K562 (cell line): ENCODE measurements around the gene FAM193A. TPM values are rescaled to one million over a fixed set of nuclear protein-coding genes. Genes with fewer than 3 reads are reported as not detected.

Experiments used
- ATAC-seq: fragments of 200-7000 bp; cut with Tn5 transposase; 3 replicates; pipeline ENCODE4 v1.9.1; 2020; ENCODE audit warnings: moderate library complexity
- BruUV-seq: library from RNA; stranded (reverse); fragments of 400-500 nt; replicated peaks from 2 replicates; lab custom pipeline; 2021; lab: Mats Ljungman, UMichigan
- CTCF ChIA-PET: fragments of 300-600 bp; formaldehyde crosslinking; extraction: SDS; loops from one replicate; lab custom pipeline; 2021; ENCODE audit warnings: low intra/inter-chr PET ratio; lab: Yijun Ruan, JAX
- POLR2A ChIA-PET: fragments of 300-600, 350-650 bp; sonication (Branson Sonifier 250); formaldehyde crosslinking; extraction: SDS; loops from one replicate; lab custom pipeline; 2021; ENCODE audit warnings: antibody characterized with exemption, inconsistent platforms; lab: Yijun Ruan, JAX
- DNase-seq, 4 experiments: peaks; one replicate each; pipeline versions ENCODE4 v3.0.0 to v3.0.0-alpha.2; 2011 to 2018; ENCODE audit warnings: low spot score in 3 of 4, mixed read lengths in 3 of 4; ENCODE audit errors: extremely low read depth in 1 of 4
- FAIRE-seq: peaks from 2 replicates; lab custom pipeline; 2011; peaks lifted over from hg19 to GRCh38; lab: Jason Lieb, UNC
- H2AFZ ChIP-seq: 2 replicates; pipeline ENCODE4 v1.6.0; 2011; ENCODE audit warnings: low read depth, low read length, control low read depth, inconsistent platforms
- H3K27ac ChIP-seq: fragments of 200-600 bp; 3 replicates; pipeline ENCODE4 v1.8.0; 2011; ENCODE audit warnings: low read depth, mild to moderate bottlenecking, control low read depth, inconsistent platforms, low read length, moderate library complexity, mixed read lengths; ENCODE audit errors: extremely low read depth
- H3K27me3 ChIP-seq, 2 experiments: fragments of 300-600 bp in 1 of 2; 2 replicates in 1 of 2; 3 replicates in 1 of 2; pipeline versions ENCODE4 v1.6.0 to v1.8.0; 2011; ENCODE audit warnings: inconsistent platforms in 2 of 2, low read length in 2 of 2, mild to moderate bottlenecking in 1 of 2, mixed read lengths in 1 of 2, moderate library complexity in 1 of 2; ENCODE audit not compliant: control insufficient read depth in 2 of 2, insufficient read depth in 2 of 2
- H3K36me3 ChIP-seq: fragments of 300-600 bp; 3 replicates; pipeline ENCODE4 v1.8.0; 2011; ENCODE audit warnings: mild to moderate bottlenecking, low read length, inconsistent platforms; ENCODE audit not compliant: control insufficient read depth, insufficient read depth
- H3K4me1 ChIP-seq, 2 experiments: fragments of 200-600 bp in 1 of 2; replicated peaks in 1 of 2; 2 replicates in 1 of 2; 3 replicates in 1 of 2; pipeline versions ENCODE4 v1.5.1 to v1.8.0; 2011; ENCODE audit warnings: inconsistent platforms in 2 of 2, low read length in 2 of 2, mild to moderate bottlenecking in 1 of 2, mixed read lengths in 1 of 2, moderate library complexity in 1 of 2; ENCODE audit not compliant: control insufficient read depth in 2 of 2, insufficient read depth in 2 of 2
- H3K4me2 ChIP-seq: 2 replicates; pipeline ENCODE4 v1.6.1; 2011; ENCODE audit warnings: low read length, control low read depth, inconsistent platforms, mixed read lengths; ENCODE audit not compliant: insufficient read depth
- H3K4me3 ChIP-seq: fragments of 200-600 bp; sonication (generic), shearing (Covaris generic); 2 replicates; pipeline ENCODE4 v1.5.1; 2016; ENCODE audit warnings: control low read depth, inconsistent platforms
- H3K79me2 ChIP-seq: fragments of 200-600 bp; 3 replicates; pipeline ENCODE4 v1.8.0; 2011; ENCODE audit warnings: low read length, inconsistent platforms; ENCODE audit not compliant: control insufficient read depth, insufficient read depth
- H3K9ac ChIP-seq, 2 experiments: 2 replicates each; pipeline versions ENCODE4 v1.6.0 to v1.6.1; 2011; ENCODE audit warnings: low read depth in 2 of 2, low read length in 2 of 2, control low read depth in 1 of 2, inconsistent platforms in 1 of 2, mild to moderate bottlenecking in 1 of 2, mixed read lengths in 1 of 2; ENCODE audit not compliant: insufficient read depth in 1 of 2
- H3K9me1 ChIP-seq: one replicate; pipeline ENCODE4 v1.6.0; 2011; ENCODE audit warnings: inconsistent platforms, mild to moderate bottlenecking, low read length, moderate library complexity; ENCODE audit not compliant: control insufficient read depth, insufficient read depth
- H3K9me3 ChIP-seq: replicated peaks from 2 replicates; pipeline ENCODE4 v1.5.1; 2011; ENCODE audit warnings: low read depth, low read length, inconsistent platforms; ENCODE audit not compliant: control insufficient read depth, insufficient read depth
- H4K20me1 ChIP-seq: replicated peaks from 2 replicates; pipeline ENCODE4 v1.6.1; 2011; ENCODE audit warnings: low read length, inconsistent platforms, mixed read lengths; ENCODE audit not compliant: control insufficient read depth, insufficient read depth
- ARNT ChIP-seq, 2 experiments: fragments of 450-650 bp; IDR thresholded peaks; 2 replicates each; pipeline ENCODE4 v1.6.1; 2016; ENCODE audit warnings: mild to moderate bottlenecking in 1 of 2
- EHMT2 ChIP-seq: fragments of 450-650 bp; IDR thresholded peaks from 2 replicates; pipeline ENCODE4 v1.6.1; 2018; ENCODE audit warnings: antibody characterized with exemption
- ESRRB ChIP-seq: fragments of 250-450 bp; sonication (Bioruptor Pico); IDR thresholded peaks from 2 replicates; pipeline ENCODE4 v1.5.0; 2020; ENCODE audit warnings: mild to moderate bottlenecking, moderate library complexity, borderline replicate concordance
- HMGN3 ChIP-seq: IDR thresholded peaks from 2 replicates; pipeline ENCODE4 v1.6.1; 2011; ENCODE audit warnings: borderline replicate concordance, low read depth, mild to moderate bottlenecking, mixed read lengths, low read length; ENCODE audit not compliant: insufficient read length; ENCODE audit errors: extremely low read depth
- HNRNPL ChIP-seq: fragments of 200-400 bp; formaldehyde crosslinking; IDR thresholded peaks from 2 replicates; pipeline ENCODE4 v1.6.1; 2017; ENCODE audit warnings: low read depth, mild to moderate bottlenecking, low read length
- SAFB ChIP-seq: fragments of 200-400 bp; formaldehyde crosslinking; IDR thresholded peaks from 2 replicates; pipeline ENCODE4 v1.6.1; 2017; ENCODE audit warnings: low read depth, low read length, borderline replicate concordance
- ZNF311 ChIP-seq: fragments of 250-450 bp; sonication (Bioruptor Pico); IDR thresholded peaks from 2 replicates; pipeline ENCODE4 v1.4.0; 2020; ENCODE audit warnings: mild to moderate bottlenecking, moderate library complexity
- ZNF77 ChIP-seq: fragments of 250-450 bp; sonication (Bioruptor Pico); IDR thresholded peaks from 2 replicates; pipeline ENCODE4 v1.5.0; 2020
- WGBS: fragments of 100-300 bp; shearing (Covaris generic); methylation state at CpG from one replicate; pipeline ENCODE4 v1.1.6; 2016; ENCODE audit warnings: low coverage, mixed read lengths; ENCODE audit not compliant: insufficient coverage; ENCODE audit errors: missing lambda C conversion rate; 5-methylcytosine and 5-hydroxymethylcytosine counted together
- in situ Hi-C: fragments of 300-500 bp; cut with MboI; formaldehyde crosslinking; loops from 4 replicates; pipeline ENCODE4 v1.15.0; 2018; ENCODE audit warnings: inconsistent platforms, mixed read lengths
- intact Hi-C: fragments of 100-400 bp; cut with micrococcal nuclease; formaldehyde crosslinking; loops from 2 replicates; pipeline ENCODE4 v1.14.2; 2022
- polyA plus RNA-seq, 8 experiments: library from polyadenylated mRNA; depleted of rRNA in 4 of 8; stranded (reverse) in 5 of 8; unstranded in 3 of 8; fragments of >200 nt; fragmentation: Nextera tagmentation in 2 of 8; fragmentation: Illumina TruSeq in 1 of 8; extraction: Ambion mirVana in 2 of 8; extraction: Trizol in 1 of 8; gene quantifications; 2 replicates each; pipeline versions ENCODE4 v1.2.1 to v1.2.3, GENCODE V29; 2011 to 2014; ENCODE audit warnings: inconsistent platforms in 1 of 8, missing spikeins in 1 of 8
- total RNA-seq, 7 experiments: library from RNA; depleted of rRNA in 6 of 7; stranded (reverse); fragments of >200 nt in 6 of 7; fragmentation: Illumina TruSeq in 2 of 7; extraction: Trizol in 2 of 7; gene quantifications; 2 replicates each; pipeline versions ENCODE4 v1.2.1 to v1.2.3, GENCODE V29; 2011 to 2021; ENCODE audit warnings: low replicate concordance in 1 of 7
- TF ChIP-seq, protein P1 (sequence below): IDR thresholded peaks from 2 replicates; pipeline ENCODE4 v1.6.1; 2014; ENCODE audit warnings: antibody characterized with exemption
- TF ChIP-seq, protein P2 (sequence below): sonication (generic); formaldehyde crosslinking; IDR thresholded peaks from 2 replicates; pipeline ENCODE4 v1.8.0; 2022; ENCODE audit warnings: mild to moderate bottlenecking, missing genetic modification reagents
- TF ChIP-seq, protein P3 (sequence below): fragments of 450-650 bp; IDR thresholded peaks from 2 replicates; pipeline ENCODE4 v1.6.1; 2016; ENCODE audit warnings: antibody characterized with exemption
- TF ChIP-seq, protein P4 (sequence below): sonication (generic); formaldehyde crosslinking; IDR thresholded peaks from 2 replicates; pipeline ENCODE4 v1.5.0; 2020; ENCODE audit warnings: missing genetic modification reagents
- TF ChIP-seq, protein P5 (sequence below): fragments of 250-450 bp; sonication (Bioruptor Pico); IDR thresholded peaks from 2 replicates; pipeline ENCODE4 v1.8.0; 2022; ENCODE audit warnings: inconsistent platforms

Gene FAM193A
- total and polyA plus RNA-seq, 9 of the 15 experiments (the other 6 are each of a cell fraction or from before 2014, with no cell fraction given), result 0.46 to 24.6 (median 9.6) TPM

DNA sequence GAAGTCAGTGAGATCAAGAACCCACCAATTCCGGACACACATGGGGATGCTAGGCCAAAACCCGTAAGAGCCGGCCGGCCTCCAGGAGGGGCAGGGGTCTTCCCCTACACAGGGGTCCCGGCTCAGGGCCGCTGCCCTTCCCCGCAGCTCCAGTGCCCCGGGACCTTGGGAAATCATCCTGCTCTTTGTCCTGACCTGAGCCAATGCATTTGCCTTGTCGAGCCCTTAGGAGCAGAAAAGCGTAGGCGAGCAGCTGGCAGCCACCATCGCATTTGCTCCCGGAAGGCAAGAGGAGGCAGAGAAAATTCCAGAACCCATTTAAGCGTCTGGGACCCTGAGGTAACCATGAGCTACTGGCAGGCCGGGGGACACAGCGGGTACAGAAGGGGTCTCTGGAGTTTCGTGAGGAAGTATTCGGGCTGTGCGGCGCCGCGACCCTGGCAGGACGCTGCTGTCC lies 227.1 kb downstream of the FAM193A start (continued):
- TF ChIP-seq, protein P1, sequence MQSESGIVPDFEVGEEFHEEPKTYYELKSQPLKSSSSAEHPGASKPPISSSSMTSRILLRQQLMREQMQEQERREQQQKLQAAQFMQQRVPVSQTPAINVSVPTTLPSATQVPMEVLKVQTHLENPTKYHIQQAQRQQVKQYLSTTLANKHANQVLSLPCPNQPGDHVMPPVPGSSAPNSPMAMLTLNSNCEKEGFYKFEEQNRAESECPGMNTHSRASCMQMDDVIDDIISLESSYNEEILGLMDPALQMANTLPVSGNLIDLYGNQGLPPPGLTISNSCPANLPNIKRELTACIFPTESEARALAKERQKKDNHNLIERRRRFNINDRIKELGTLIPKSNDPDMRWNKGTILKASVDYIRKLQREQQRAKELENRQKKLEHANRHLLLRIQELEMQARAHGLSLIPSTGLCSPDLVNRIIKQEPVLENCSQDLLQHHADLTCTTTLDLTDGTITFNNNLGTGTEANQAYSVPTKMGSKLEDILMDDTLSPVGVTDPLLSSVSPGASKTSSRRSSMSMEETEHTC, result no peak
- no peak for TF ChIP-seq ESRRB (CRISPR knock-in tag)

DNA sequence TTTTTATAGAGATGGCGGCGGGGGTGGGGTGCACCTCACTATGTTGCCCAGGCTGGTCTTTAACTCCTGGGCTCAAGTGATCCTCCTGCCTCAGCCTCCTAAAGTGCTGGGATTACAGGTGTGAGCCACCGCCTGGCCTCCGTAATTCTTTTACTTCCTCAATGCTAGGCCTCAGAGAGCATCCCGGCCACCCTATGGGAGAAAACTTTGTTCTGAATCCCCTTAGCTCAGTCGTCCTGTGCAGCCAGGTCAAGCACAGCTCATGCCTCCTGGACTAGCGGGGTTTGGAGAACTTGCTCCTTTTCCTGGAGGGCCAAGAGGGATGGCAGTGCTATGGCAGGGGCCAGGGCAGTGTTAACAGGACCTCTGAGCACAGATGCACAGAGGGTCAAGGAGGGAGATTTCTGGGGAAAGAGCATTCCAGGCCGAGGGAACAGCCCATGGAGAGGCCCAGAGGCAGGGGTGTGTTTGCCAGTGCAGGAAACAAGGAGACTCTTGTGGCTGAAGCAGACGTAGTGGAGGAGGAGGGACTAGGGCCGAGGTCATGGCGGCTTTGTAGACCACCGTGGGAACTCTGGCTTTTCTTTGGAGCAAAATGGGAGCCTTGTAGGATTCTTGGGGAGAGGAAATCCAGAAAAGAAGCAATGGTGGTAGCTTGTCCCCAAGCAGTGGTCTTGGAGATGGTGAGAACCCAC lies 229.5 kb downstream of the FAM193A start:
- Histone ChIP-seq H3K9me3 (no peaks in the 10 kb centered on the region; the same call in 1 of the 2 replicates), H3K4me3 (no peak overlapping the region), H2AFZ (no peak overlapping the region), H3K4me2 (no peak overlapping the region), H3K27me3 (no peaks in the 10 kb centered on the region), H3K9ac (0 out of 4 replicates have a peak overlapping the region, but pooled peaks of 1 of the 2 experiments have one; percentile 35), H3K27ac (no peak overlapping the region), H3K4me1 (peaks cover 7 to 35% of the 10 kb centered on the region in 2 experiments), H3K79me2 (no peaks in the 10 kb centered on the region), H4K20me1 (no peaks in the 10 kb centered on the region), H3K36me3 (no peaks in the 10 kb centered on the region), H3K9me1 (no peaks in the 10 kb centered on the region)
- no peak for FAIRE-seq
- in situ Hi-C loops (no loop called here), intact Hi-C loops (no loop called here)
- ChIA-PET CTCF (no interaction called here), POLR2A (interaction anchor here (0.6 kb wide), 1 partner anchor 31 kb away, joined by 4 read pairs; no protein-coding TSS in a partner anchor)
- no peak for DNase-seq
- no peak for ATAC-seq
- 51% methylated on average over 11 of the region's 12 CpGs for WGBS
- no TSS peak for BruUV-seq
- TF ChIP-seq ZNF77 (CRISPR knock-in tag), result no peak
- no peak for TF ChIP-seq SAFB
- TF ChIP-seq, protein P2, sequence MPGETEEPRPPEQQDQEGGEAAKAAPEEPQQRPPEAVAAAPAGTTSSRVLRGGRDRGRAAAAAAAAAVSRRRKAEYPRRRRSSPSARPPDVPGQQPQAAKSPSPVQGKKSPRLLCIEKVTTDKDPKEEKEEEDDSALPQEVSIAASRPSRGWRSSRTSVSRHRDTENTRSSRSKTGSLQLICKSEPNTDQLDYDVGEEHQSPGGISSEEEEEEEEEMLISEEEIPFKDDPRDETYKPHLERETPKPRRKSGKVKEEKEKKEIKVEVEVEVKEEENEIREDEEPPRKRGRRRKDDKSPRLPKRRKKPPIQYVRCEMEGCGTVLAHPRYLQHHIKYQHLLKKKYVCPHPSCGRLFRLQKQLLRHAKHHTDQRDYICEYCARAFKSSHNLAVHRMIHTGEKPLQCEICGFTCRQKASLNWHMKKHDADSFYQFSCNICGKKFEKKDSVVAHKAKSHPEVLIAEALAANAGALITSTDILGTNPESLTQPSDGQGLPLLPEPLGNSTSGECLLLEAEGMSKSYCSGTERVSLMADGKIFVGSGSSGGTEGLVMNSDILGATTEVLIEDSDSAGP (CRISPR knock-in tag), result no peak
- TF ChIP-seq, protein P3, sequence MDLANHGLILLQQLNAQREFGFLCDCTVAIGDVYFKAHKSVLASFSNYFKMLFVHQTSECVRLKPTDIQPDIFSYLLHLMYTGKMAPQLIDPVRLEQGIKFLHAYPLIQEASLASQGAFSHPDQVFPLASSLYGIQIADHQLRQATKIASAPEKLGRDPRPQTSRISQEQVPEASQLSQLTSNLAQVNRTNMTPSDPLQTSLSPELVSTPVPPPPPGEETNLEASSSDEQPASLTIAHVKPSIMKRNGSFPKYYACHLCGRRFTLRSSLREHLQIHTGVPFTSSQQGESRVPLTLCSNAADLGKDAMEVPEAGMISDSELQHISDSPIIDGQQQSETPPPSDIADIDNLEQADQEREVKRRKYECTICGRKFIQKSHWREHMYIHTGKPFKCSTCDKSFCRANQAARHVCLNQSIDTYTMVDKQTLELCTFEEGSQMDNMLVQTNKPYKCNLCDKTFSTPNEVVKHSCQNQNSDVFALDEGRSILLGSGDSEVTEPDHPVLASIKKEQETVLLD, result no peak
- TF ChIP-seq, protein P4, sequence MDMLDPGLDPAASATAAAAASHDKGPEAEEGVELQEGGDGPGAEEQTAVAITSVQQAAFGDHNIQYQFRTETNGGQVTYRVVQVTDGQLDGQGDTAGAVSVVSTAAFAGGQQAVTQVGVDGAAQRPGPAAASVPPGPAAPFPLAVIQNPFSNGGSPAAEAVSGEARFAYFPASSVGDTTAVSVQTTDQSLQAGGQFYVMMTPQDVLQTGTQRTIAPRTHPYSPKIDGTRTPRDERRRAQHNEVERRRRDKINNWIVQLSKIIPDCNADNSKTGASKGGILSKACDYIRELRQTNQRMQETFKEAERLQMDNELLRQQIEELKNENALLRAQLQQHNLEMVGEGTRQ, result no peak
- TF ChIP-seq ZNF311, result no peak
- TF ChIP-seq EHMT2, result no peak
- no peak for TF ChIP-seq ARNT (IDR thresholded peaks at IDR 0.05)
- TF ChIP-seq, protein P5, sequence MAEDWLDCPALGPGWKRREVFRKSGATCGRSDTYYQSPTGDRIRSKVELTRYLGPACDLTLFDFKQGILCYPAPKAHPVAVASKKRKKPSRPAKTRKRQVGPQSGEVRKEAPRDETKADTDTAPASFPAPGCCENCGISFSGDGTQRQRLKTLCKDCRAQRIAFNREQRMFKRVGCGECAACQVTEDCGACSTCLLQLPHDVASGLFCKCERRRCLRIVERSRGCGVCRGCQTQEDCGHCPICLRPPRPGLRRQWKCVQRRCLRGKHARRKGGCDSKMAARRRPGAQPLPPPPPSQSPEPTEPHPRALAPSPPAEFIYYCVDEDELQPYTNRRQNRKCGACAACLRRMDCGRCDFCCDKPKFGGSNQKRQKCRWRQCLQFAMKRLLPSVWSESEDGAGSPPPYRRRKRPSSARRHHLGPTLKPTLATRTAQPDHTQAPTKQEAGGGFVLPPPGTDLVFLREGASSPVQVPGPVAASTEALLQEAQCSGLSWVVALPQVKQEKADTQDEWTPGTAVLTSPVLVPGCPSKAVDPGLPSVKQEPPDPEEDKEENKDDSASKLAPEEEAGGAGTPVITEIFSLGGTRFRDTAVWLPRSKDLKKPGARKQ, result no peak
- no peak for TF ChIP-seq HNRNPL
- TF ChIP-seq HMGN3, result no peak
